Mesenchymal stem cell (in vitro differentiated cells and primary cell): ENCODE measurements around the gene LAMA4.
A peak's percentile ranks its signal among the peaks of the same experiment; 100 is the strongest.

Source experiments
- DNase-seq: peaks from one replicate; pipeline ENCODE4 v3.0.0-alpha.2; 2013
- H2AFZ ChIP-seq: one replicate; pipeline ENCODE4 v1.6.1; 2013; ENCODE audit warnings: low read depth, mild to moderate bottlenecking, control low read depth, inconsistent platforms, low read length, moderate library complexity
- H2AK5ac ChIP-seq: 2 replicates; pipeline ENCODE4 v1.6.1; 2013; ENCODE audit warnings: low read length, moderate library complexity, mild to moderate bottlenecking, inconsistent platforms; ENCODE audit not compliant: severe bottlenecking
- H2BK120ac ChIP-seq: one replicate; pipeline ENCODE4 v1.6.1; 2013; ENCODE audit warnings: low read depth, mild to moderate bottlenecking, inconsistent platforms, low read length, moderate library complexity
- H2BK12ac ChIP-seq, 2 experiments: one replicate each; pipeline ENCODE4 v1.6.1; 2013; ENCODE audit warnings: inconsistent platforms in 2 of 2, low read length in 2 of 2, mild to moderate bottlenecking in 2 of 2, moderate library complexity in 2 of 2, control low read depth in 1 of 2
- H2BK15ac ChIP-seq: one replicate; pipeline ENCODE4 v1.6.1; 2013; ENCODE audit warnings: mild to moderate bottlenecking, low read depth, inconsistent platforms; ENCODE audit not compliant: poor library complexity, severe bottlenecking
- H2BK5ac ChIP-seq: 2 replicates; pipeline ENCODE4 v1.6.1; 2013; ENCODE audit warnings: low read depth, mild to moderate bottlenecking, low read length, control low read depth, inconsistent platforms; ENCODE audit not compliant: poor library complexity, severe bottlenecking
- H3K14ac ChIP-seq, 2 experiments: one replicate each; pipeline ENCODE4 v1.6.1; 2013; ENCODE audit warnings: inconsistent platforms in 2 of 2, low read length in 2 of 2, control low read depth in 1 of 2, mild to moderate bottlenecking in 1 of 2, moderate library complexity in 1 of 2
- H3K18ac ChIP-seq, 2 experiments: one replicate each; pipeline ENCODE4 v1.6.1; 2013; ENCODE audit warnings: inconsistent platforms in 2 of 2, low read length in 2 of 2, control low read depth in 1 of 2, low read depth in 1 of 2, mild to moderate bottlenecking in 1 of 2
- H3K23ac ChIP-seq, 2 experiments: one replicate each; pipeline ENCODE4 v1.6.1; 2013; ENCODE audit warnings: inconsistent platforms in 2 of 2, low read length in 2 of 2, mild to moderate bottlenecking in 2 of 2, moderate library complexity in 2 of 2, control low read depth in 1 of 2
- H3K27ac ChIP-seq: 2 replicates; pipeline ENCODE4 v1.5.1; 2013; ENCODE audit warnings: mild to moderate bottlenecking, moderate library complexity, low read length, control low read depth, inconsistent platforms; ENCODE audit not compliant: poor library complexity, severe bottlenecking
- H3K27me3 ChIP-seq, 2 experiments: 2 replicates each; pipeline versions ENCODE4 v1.6.1 to v1.7.0; 2013; ENCODE audit warnings: low read length in 2 of 2, mild to moderate bottlenecking in 2 of 2, moderate library complexity in 2 of 2, control low read depth in 1 of 2, inconsistent platforms in 1 of 2; ENCODE audit not compliant: control insufficient read depth in 1 of 2, insufficient read depth in 1 of 2
- H3K36me3 ChIP-seq, 2 experiments: 2 replicates each; pipeline versions ENCODE4 v1.6.1 to v1.7.0; 2013; ENCODE audit warnings: low read length in 2 of 2, control low read depth in 1 of 2, inconsistent platforms in 1 of 2, low read depth in 1 of 2, mild to moderate bottlenecking in 1 of 2; ENCODE audit not compliant: insufficient read depth in 2 of 2, control insufficient read depth in 1 of 2
- H3K4ac ChIP-seq, 2 experiments: one replicate each; pipeline ENCODE4 v1.6.1; 2013; ENCODE audit warnings: inconsistent platforms in 2 of 2, low read length in 2 of 2, mild to moderate bottlenecking in 2 of 2, moderate library complexity in 2 of 2, control low read depth in 1 of 2, low read depth in 1 of 2
- H3K4me1 ChIP-seq: 2 replicates; pipeline ENCODE4 v1.6.1; 2013; ENCODE audit warnings: low read depth, low read length, control low read depth; ENCODE audit not compliant: control insufficient read depth, insufficient read depth
- H3K4me2 ChIP-seq: 2 replicates; pipeline ENCODE4 v1.6.1; 2013; ENCODE audit warnings: low read length, mild to moderate bottlenecking, inconsistent platforms; ENCODE audit not compliant: poor library complexity, severe bottlenecking
- H3K4me3 ChIP-seq, 2 experiments: 2 replicates each; pipeline versions ENCODE4 v1.5.1 to v1.7.0; 2013; ENCODE audit warnings: low read length in 2 of 2, mild to moderate bottlenecking in 2 of 2, control low read depth in 1 of 2, low read depth in 1 of 2; ENCODE audit not compliant: insufficient read depth in 1 of 2
- H3K79me1 ChIP-seq: replicated peaks from 2 replicates; pipeline ENCODE4 v1.6.1; 2013; ENCODE audit warnings: mild to moderate bottlenecking, control low read depth, low read length, inconsistent platforms; ENCODE audit not compliant: poor library complexity, severe bottlenecking
- H3K9ac ChIP-seq: 2 replicates; pipeline ENCODE4 v1.7.0; 2013; ENCODE audit warnings: mild to moderate bottlenecking, low read length, moderate library complexity
- H3K9me3 ChIP-seq: 2 replicates; pipeline ENCODE4 v1.7.0; 2013; ENCODE audit warnings: mild to moderate bottlenecking, low read length; ENCODE audit not compliant: control insufficient read depth
- H4K8ac ChIP-seq: one replicate; pipeline ENCODE4 v1.6.1; 2013; ENCODE audit warnings: inconsistent platforms, mild to moderate bottlenecking, low read length, moderate library complexity
- H4K91ac ChIP-seq: one replicate; pipeline ENCODE4 v1.6.1; 2013; ENCODE audit warnings: mild to moderate bottlenecking, low read length, inconsistent platforms
- WGBS: methylation state at CpG from one replicate; pipeline ENCODE4 v1.1.7; 2013; ENCODE audit warnings: mixed read lengths; 5-methylcytosine and 5-hydroxymethylcytosine counted together

LAMA4 gene

DNA sequence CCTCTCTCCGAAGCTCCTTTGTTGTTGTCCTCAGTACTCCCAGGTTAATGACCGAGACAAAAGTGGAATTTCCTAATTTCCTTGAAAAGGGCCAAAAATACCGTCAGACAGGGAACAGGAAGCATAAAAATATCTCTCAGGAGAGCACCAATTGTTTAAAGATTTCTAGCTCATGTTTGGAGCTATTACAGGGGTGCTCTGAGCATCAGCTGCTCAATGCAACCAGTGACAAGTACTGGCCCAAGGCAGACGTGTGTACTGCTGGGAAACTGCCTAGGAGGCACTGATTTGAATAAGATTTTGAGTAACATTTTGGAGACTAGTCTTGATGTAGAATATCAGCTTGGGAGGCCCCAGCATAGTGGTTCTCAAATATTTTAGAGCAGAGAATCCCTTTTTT lies 17.3 kb downstream of the LAMA4 start:
- H3K9me3 ChIP-seq, result no peaks in the 10 kb centered on the region
- peak overlapping the region; percentile 65 for H3K9ac ChIP-seq
- H3K27me3 ChIP-seq, result no peaks in the 10 kb centered on the region
- H3K18ac ChIP-seq, result no peak overlapping the region
- no peak overlapping the region for H2BK15ac ChIP-seq
- H3K4ac ChIP-seq, result no peak overlapping the region
- H3K27ac ChIP-seq, result no peak overlapping the region
- no peak overlapping the region for H3K23ac ChIP-seq
- no peak for DNase-seq
- no peak overlapping the region for H4K91ac ChIP-seq
- no peaks in the 10 kb centered on the region for H3K4me1 ChIP-seq
- H2BK5ac ChIP-seq, result no peak overlapping the region
- no peak overlapping the region for H4K8ac ChIP-seq
- H2BK120ac ChIP-seq, result no peak overlapping the region
- 91% methylated on average over 4 of the region's 4 CpGs for WGBS
- no peaks in the 10 kb centered on the region for H3K79me1 ChIP-seq
- H2BK12ac ChIP-seq, result no peak overlapping the region
- peaks cover 0 to 30% of the 10 kb centered on the region in 2 experiments for H3K36me3 ChIP-seq
- H2AK5ac ChIP-seq, result no peak overlapping the region
- H2AFZ ChIP-seq, result no peak overlapping the region
- H3K14ac ChIP-seq, result no peak overlapping the region
- H3K4me3 ChIP-seq, result no peak overlapping the region
- no peak overlapping the region for H3K4me2 ChIP-seq

GRCh38 chr6:112235956-112236355 lies 18.4 kb downstream of the LAMA4 start:
- Histone ChIP-seq H3K9me3 (no peaks in the 10 kb centered on the region), H3K23ac (no peak overlapping the region), H4K8ac (no peak overlapping the region), H3K9ac (peak overlapping the region; percentile 65), H3K36me3 (peaks cover 0 to 31% of the 10 kb centered on the region in 2 experiments), H3K27ac (no peak overlapping the region), H3K18ac (no peak overlapping the region), H3K79me1 (no peaks in the 10 kb centered on the region), H2AK5ac (no peak overlapping the region), H3K27me3 (no peaks in the 10 kb centered on the region), H2BK12ac (no peak overlapping the region), H3K14ac (no peak overlapping the region), H3K4ac (no peak overlapping the region), H4K91ac (no peak overlapping the region), H2BK5ac (no peak overlapping the region), H2BK120ac (no peak overlapping the region), H3K4me2 (no peak overlapping the region), H2AFZ (no peak overlapping the region), H3K4me1 (no peaks in the 10 kb centered on the region), H3K4me3 (no peak overlapping the region), H2BK15ac (no peak overlapping the region)
- DNase-seq, result peak; percentile 72
- WGBS, result 94% methylated on average over 3 of the region's 5 CpGs

DNA sequence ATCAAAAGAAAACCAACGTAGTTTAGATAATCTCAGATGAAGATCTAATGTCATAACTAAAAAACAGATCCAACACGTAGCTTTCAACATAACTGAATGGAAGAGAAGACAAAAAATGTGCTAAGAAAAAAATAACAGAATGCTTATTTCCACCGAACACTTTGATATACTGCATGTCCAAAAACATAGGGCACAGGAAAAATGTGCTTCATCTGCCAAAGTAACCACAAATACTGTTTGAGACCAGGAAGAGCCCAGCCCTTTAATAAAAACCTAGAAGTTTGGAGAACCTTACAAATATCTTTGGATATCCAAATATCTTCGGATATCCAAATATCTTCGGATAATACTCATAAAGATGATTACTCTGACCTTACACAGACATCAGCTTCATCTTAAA lies 19.8 kb downstream of the LAMA4 start:
- Histone ChIP-seq H3K9ac (peak overlapping the region; percentile 83), H4K8ac (no peak overlapping the region), H2AK5ac (no peak overlapping the region), H3K9me3 (no peaks in the 10 kb centered on the region), H3K18ac (no peak overlapping the region), H3K27me3 (no peaks in the 10 kb centered on the region), H2BK15ac (no peak overlapping the region), H3K23ac (no peak overlapping the region), H3K4me2 (no peak overlapping the region), H3K27ac (no peak overlapping the region), H2BK120ac (no peak overlapping the region), H3K79me1 (no peaks in the 10 kb centered on the region), H3K4ac (no peak overlapping the region), H2BK12ac (no peak overlapping the region), H3K4me3 (peak overlapping the region in 1 of 2 experiments; percentile 38), H3K4me1 (no peaks in the 10 kb centered on the region), H4K91ac (no peak overlapping the region), H2BK5ac (no peak overlapping the region), H3K36me3 (peaks cover 0 to 32% of the 10 kb centered on the region in 2 experiments), H2AFZ (no peak overlapping the region), H3K14ac (no peak overlapping the region)
- DNase-seq, result no peak
- WGBS, result 85% methylated on average over 3 of the region's 5 CpGs

GRCh38 chr6:112233847-112234246 lies 20.5 kb downstream of the LAMA4 start:
- H3K23ac ChIP-seq, result no peak overlapping the region
- WGBS, result 80% methylated on average over 1 of the region's 3 CpGs

More at GRCh38 chr6:112233847-112234246, 20.5 kb downstream of the LAMA4 start:
- H3K9me3 ChIP-seq, result no peaks in the 10 kb centered on the region
- no peak overlapping the region for H3K4ac ChIP-seq
- H2AK5ac ChIP-seq, result no peak overlapping the region
- no peak overlapping the region for H2AFZ ChIP-seq
- no peak overlapping the region for H4K8ac ChIP-seq
- no peak overlapping the region for H4K91ac ChIP-seq
- H3K4me3 ChIP-seq, result peak overlapping the region in 1 of 2 experiments; percentile 13
- peak; percentile 40 for DNase-seq
- H2BK15ac ChIP-seq, result no peak overlapping the region
- no peak overlapping the region for H3K14ac ChIP-seq
- no peaks in the 10 kb centered on the region for H3K27me3 ChIP-seq
- no peak overlapping the region for H2BK120ac ChIP-seq
- H3K27ac ChIP-seq, result no peak overlapping the region
- no peak overlapping the region for H2BK5ac ChIP-seq
- H3K4me2 ChIP-seq, result no peak overlapping the region
- no peak overlapping the region for H2BK12ac ChIP-seq
- no peak overlapping the region for H3K18ac ChIP-seq
- H3K36me3 ChIP-seq, result peaks cover 0 to 33% of the 10 kb centered on the region in 2 experiments
- peak overlapping the region; percentile 83 for H3K9ac ChIP-seq
- no peaks in the 10 kb centered on the region for H3K79me1 ChIP-seq
- no peaks in the 10 kb centered on the region for H3K4me1 ChIP-seq
